Breast epithelium (tissue), 3 donors: ENCODE data around the gene CTTNBP2.

Experiments used
- CTCF ChIP-seq, 3 donors: fragments of 450-650 bp; IDR thresholded peaks; one replicate each; pipeline ENCODE4 v1.5.1; 2016 to 2017; ENCODE audit warnings: antibody characterized with exemption in 3 of 3, mild to moderate bottlenecking in 3 of 3, moderate library complexity in 3 of 3
- POLR2A ChIP-seq: fragments of 450-650 bp; IDR thresholded peaks from one replicate; pipeline ENCODE4 v1.6.1; 2016; ENCODE audit warnings: antibody characterized with exemption, mild to moderate bottlenecking, moderate library complexity
- POLR2AphosphoS5 ChIP-seq, 3 donors: sonication (generic); formaldehyde crosslinking; IDR thresholded peaks; one replicate each; pipeline ENCODE4 v1.6.1; 2017; ENCODE audit warnings: antibody characterized with exemption in 3 of 3

GRCh38 chr7:117894037-117894436 is 20.8 kb upstream of the CTTNBP2 start:
- TF ChIP-seq CTCF (IDR thresholded peaks at IDR 0.05), result no peak
- no peak for TF ChIP-seq POLR2A
- TF ChIP-seq POLR2AphosphoS5 (IDR thresholded peaks at IDR 0.05), result no peak
